Transverse colon (tissue), 4 donors: ENCODE measurements around the gene MYH7.

Source experiments
- CTCF ChIP-seq, 5 experiments: fragments of 200-600 bp in 3 of 5; fragments of 450-650 bp in 2 of 5; sonication (generic) in 3 of 5; IDR thresholded peaks; 1 replicate in 2 of 5; 2 replicates in 3 of 5; pipeline ENCODE4 v1.5.1; 2016 to 2017; ENCODE audit warnings: antibody characterized with exemption in 5 of 5, inconsistent platforms in 3 of 5, mild to moderate bottlenecking in 2 of 5, moderate library complexity in 1 of 5
- EP300 ChIP-seq: sonication (generic); formaldehyde crosslinking; IDR thresholded peaks from one replicate; pipeline ENCODE4 v1.6.1; 2017; ENCODE audit warnings: antibody characterized with exemption, low read depth
- POLR2A ChIP-seq: fragments of 450-650 bp; IDR thresholded peaks from one replicate; pipeline ENCODE4 v1.6.1; 2016; ENCODE audit warnings: antibody characterized with exemption, mild to moderate bottlenecking, moderate library complexity
- POLR2AphosphoS5 ChIP-seq, 3 donors: sonication (generic); formaldehyde crosslinking; IDR thresholded peaks; one replicate each; pipeline ENCODE4 v1.6.1; 2016; ENCODE audit warnings: antibody characterized with exemption in 3 of 3

- TF ChIP-seq CTCF (IDR thresholded peaks at IDR 0.05): no peak
- no peak for TF ChIP-seq POLR2A
- TF ChIP-seq POLR2AphosphoS5 (IDR thresholded peaks at IDR 0.05): no peak
- TF ChIP-seq EP300: no peak
Measured at GRCh38 chr14:23423657-23424056, 11.8 kb downstream of the MYH7 start.
